ENCODE data around the gene TDRD5.

DNA sequence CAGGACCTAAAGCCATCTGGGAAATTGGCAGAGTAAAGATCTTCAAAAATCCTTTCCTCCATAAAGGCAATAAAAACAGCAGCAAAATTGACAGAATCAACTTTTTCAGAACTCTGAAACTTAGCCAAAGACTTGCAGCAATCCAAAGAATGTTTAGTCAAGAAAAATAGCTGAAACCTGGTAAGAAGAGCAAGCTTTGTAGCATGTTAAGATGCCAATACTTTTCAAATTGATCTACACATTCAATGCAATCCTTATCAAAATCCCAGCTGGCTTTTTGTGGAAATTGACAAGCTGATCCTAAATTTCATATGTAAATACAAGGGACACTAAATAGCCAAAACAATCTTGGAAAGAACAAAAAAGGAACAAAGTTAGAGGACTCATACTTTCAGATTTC is 127.6 kb downstream of the TDRD5 start:
- TF ChIP-seq, protein P1, sequence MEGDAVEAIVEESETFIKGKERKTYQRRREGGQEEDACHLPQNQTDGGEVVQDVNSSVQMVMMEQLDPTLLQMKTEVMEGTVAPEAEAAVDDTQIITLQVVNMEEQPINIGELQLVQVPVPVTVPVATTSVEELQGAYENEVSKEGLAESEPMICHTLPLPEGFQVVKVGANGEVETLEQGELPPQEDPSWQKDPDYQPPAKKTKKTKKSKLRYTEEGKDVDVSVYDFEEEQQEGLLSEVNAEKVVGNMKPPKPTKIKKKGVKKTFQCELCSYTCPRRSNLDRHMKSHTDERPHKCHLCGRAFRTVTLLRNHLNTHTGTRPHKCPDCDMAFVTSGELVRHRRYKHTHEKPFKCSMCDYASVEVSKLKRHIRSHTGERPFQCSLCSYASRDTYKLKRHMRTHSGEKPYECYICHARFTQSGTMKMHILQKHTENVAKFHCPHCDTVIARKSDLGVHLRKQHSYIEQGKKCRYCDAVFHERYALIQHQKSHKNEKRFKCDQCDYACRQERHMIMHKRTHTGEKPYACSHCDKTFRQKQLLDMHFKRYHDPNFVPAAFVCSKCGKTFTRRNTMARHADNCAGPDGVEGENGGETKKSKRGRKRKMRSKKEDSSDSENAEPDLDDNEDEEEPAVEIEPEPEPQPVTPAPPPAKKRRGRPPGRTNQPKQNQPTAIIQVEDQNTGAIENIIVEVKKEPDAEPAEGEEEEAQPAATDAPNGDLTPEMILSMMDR (IDR thresholded peaks at IDR 0.05) = no peak
- TF ChIP-seq ELF4 (CRISPR knock-in tag; IDR thresholded peaks at IDR 0.05; ENCODE audit: low read depth) (no peak), ZNF138 (CRISPR knock-in tag; conservative IDR thresholded peaks at IDR 0.05) (no peak), MAX (CRISPR knock-in tag; IDR thresholded peaks at IDR 0.05) (no peak), TCF7 (CRISPR knock-in tag; IDR thresholded peaks at IDR 0.05; ENCODE audit: low read depth) (no peak), FOXP4 (CRISPR knock-in tag; IDR thresholded peaks at IDR 0.05) (no peak), SMAD3 (CRISPR knock-in tag; IDR thresholded peaks at IDR 0.05; ENCODE audit: borderline replicate concordance) (no peak), CREB1 (CRISPR knock-in tag; IDR thresholded peaks at IDR 0.05) (no peak), JUN (CRISPR knock-in tag; IDR thresholded peaks at IDR 0.05) (no peak), TEAD4 (CRISPR knock-in tag; IDR thresholded peaks at IDR 0.05) (no peak), USF2 (CRISPR knock-in tag; IDR thresholded peaks at IDR 0.05) (no peak), SMAD4 (CRISPR knock-in tag; IDR thresholded peaks at IDR 0.05) (no peak), HMGA2 (CRISPR knock-in tag; IDR thresholded peaks at IDR 0.05) (no peak)
- TF ChIP-seq, protein P2, sequence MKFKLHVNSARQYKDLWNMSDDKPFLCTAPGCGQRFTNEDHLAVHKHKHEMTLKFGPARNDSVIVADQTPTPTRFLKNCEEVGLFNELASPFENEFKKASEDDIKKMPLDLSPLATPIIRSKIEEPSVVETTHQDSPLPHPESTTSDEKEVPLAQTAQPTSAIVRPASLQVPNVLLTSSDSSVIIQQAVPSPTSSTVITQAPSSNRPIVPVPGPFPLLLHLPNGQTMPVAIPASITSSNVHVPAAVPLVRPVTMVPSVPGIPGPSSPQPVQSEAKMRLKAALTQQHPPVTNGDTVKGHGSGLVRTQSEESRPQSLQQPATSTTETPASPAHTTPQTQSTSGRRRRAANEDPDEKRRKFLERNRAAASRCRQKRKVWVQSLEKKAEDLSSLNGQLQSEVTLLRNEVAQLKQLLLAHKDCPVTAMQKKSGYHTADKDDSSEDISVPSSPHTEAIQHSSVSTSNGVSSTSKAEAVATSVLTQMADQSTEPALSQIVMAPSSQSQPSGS (CRISPR knock-in tag; IDR thresholded peaks at IDR 0.05; ENCODE audit: borderline replicate concordance, low read depth) = no peak

All from WTC11 (cell line).